ENCODE measurements around the gene GATA5.

DNA sequence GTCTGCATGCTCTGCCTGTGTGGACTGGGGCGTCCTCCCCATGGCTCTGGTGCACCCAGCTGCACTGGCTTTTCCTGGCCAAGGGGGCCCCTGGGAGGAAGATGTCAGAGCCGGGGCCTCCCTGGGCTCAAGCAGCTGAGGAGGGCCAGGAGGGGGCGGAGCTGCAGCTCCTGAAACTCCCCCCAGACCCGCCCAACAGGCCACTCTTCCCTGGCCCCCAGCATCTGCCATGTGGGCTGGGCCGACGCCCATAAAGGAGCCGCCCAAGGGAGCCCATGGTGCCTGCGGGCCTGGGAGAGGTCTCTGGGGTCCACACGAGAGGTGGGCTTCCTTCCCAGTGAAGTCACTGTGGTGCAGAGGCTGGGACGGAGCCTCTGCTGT lies 52.5 kb downstream of the GATA5 start:
- TF ChIP-seq POLR2AphosphoS5 (IDR thresholded peaks at IDR 0.05; ENCODE audit: borderline replicate concordance, low read depth, low read length) (no peak), EZH2 (IDR thresholded peaks at IDR 0.05) (no peak), FOXP2 (optimal IDR thresholded peaks at IDR 0.05; ENCODE audit: control extremely low read depth, extremely low read length, insufficient read depth) (no peak)
